HepG2 (cell line): Measurements from ENCODE around the gene KIF7. TPM values are rescaled to one million over a fixed set of nuclear protein-coding genes. Genes with fewer than 3 reads are reported as not detected.
A peak's percentile ranks its signal among the peaks of the same experiment; 100 is the strongest.

ENCODE experiments used
- ATAC-seq: fragments of 200-7000 bp; cut with Tn5 transposase; 3 replicates; pipeline ENCODE4 v1.9.1; 2020; ENCODE audit warnings: mild to moderate bottlenecking, moderate library complexity
- Bru-seq: library from RNA; stranded (reverse); fragments of 400-500 nt; gene quantifications from one replicate; lab custom pipeline; 2021; lab: Mats Ljungman, UMichigan
- BruChase-seq, 2 experiments: library from RNA; stranded (reverse); fragments of 400-500 nt; gene quantifications; one replicate each; lab custom pipeline; 2021; lab: Mats Ljungman, UMichigan
- BruUV-seq: library from RNA; stranded (reverse); fragments of 400-500 nt; replicated peaks from 2 replicates; lab custom pipeline; 2021; lab: Mats Ljungman, UMichigan
- CTCF ChIA-PET: fragments of 300-600 bp; formaldehyde crosslinking; extraction: SDS; loops from one replicate; lab custom pipeline; 2021; ENCODE audit warnings: low total read pairs, inconsistent platforms, low intra/inter-chr PET ratio; lab: Yijun Ruan, JAX
- POLR2A ChIA-PET: fragments of 350-600 bp; sonication (Branson Sonifier 250); formaldehyde crosslinking; loops from one replicate; lab custom pipeline; 2020; ENCODE audit warnings: antibody characterized with exemption, inconsistent platforms; lab: Yijun Ruan, JAX
- DNase-seq: peaks from one replicate; pipeline ENCODE4 v3.0.0-alpha.2; 2015; ENCODE audit warnings: low spot score
- FAIRE-seq: peaks from 3 replicates; lab custom pipeline; 2011; peaks lifted over from hg19 to GRCh38; lab: Jason Lieb, UNC
- H2AFZ ChIP-seq: one replicate; pipeline ENCODE4 v1.6.1; 2011; ENCODE audit warnings: low read length, inconsistent platforms
- H3K27ac ChIP-seq: fragments of 300-600 bp; 3 replicates; pipeline ENCODE4 v1.8.0; 2011; ENCODE audit warnings: mixed run types, mild to moderate bottlenecking, mixed read lengths, low read length, inconsistent platforms; ENCODE audit not compliant: insufficient read depth; ENCODE audit errors: extremely low read length
- H3K27me3 ChIP-seq, 2 experiments: fragments of 200-600 bp in 1 of 2; 2 replicates in 1 of 2; 3 replicates in 1 of 2; pipeline versions ENCODE4 v1.6.0 to v1.8.0; 2011; ENCODE audit warnings: low read length in 2 of 2, mild to moderate bottlenecking in 2 of 2, moderate library complexity in 2 of 2, inconsistent platforms in 1 of 2; ENCODE audit not compliant: insufficient read depth in 2 of 2, control insufficient read depth in 1 of 2
- H3K36me3 ChIP-seq, 2 experiments: fragments of 200-600 bp in 1 of 2; replicated peaks in 1 of 2; 2 replicates in 1 of 2; 3 replicates in 1 of 2; pipeline versions ENCODE4 v1.5.1 to v1.8.0; 2011; ENCODE audit warnings: low read length in 2 of 2, inconsistent platforms in 1 of 2; ENCODE audit not compliant: insufficient read depth in 2 of 2, control insufficient read depth in 1 of 2
- H3K4me1 ChIP-seq: 2 replicates; pipeline ENCODE4 v1.5.1; 2012; ENCODE audit warnings: low read length, inconsistent platforms; ENCODE audit not compliant: insufficient read depth
- H3K4me2 ChIP-seq: 2 replicates; pipeline ENCODE4 v1.6.0; 2011; ENCODE audit warnings: low read depth, low read length, inconsistent platforms
- H3K4me3 ChIP-seq, 3 experiments: fragments of 200-600 bp in 1 of 3; sonication (generic), shearing (Covaris generic) in 1 of 3; replicated peaks in 1 of 3; 2 replicates each; pipeline ENCODE4 v1.5.1; 2011 to 2016; ENCODE audit warnings: low read length in 3 of 3, inconsistent platforms in 2 of 3, low read depth in 2 of 3, mild to moderate bottlenecking in 2 of 3, control low read depth in 1 of 3, mixed read lengths in 1 of 3; ENCODE audit not compliant: insufficient read depth in 1 of 3
- H3K79me2 ChIP-seq: one replicate; pipeline ENCODE4 v1.6.1; 2011; ENCODE audit warnings: low read length, inconsistent platforms; ENCODE audit not compliant: insufficient read depth
- H3K9ac ChIP-seq: 2 replicates; pipeline ENCODE4 v1.6.0; 2011; ENCODE audit warnings: mild to moderate bottlenecking, low read depth, low read length, inconsistent platforms; ENCODE audit not compliant: insufficient read depth
- H3K9me3 ChIP-seq: 2 replicates; pipeline ENCODE4 v1.5.1; 2012; ENCODE audit warnings: mild to moderate bottlenecking, low read length
- H4K20me1 ChIP-seq: 2 replicates; pipeline ENCODE4 v1.6.0; 2011; ENCODE audit warnings: inconsistent platforms, mild to moderate bottlenecking, low read length, moderate library complexity; ENCODE audit not compliant: insufficient read depth
- HMGXB4 ChIP-seq, 2 experiments: sonication (generic) in 1 of 2; formaldehyde crosslinking in 1 of 2; IDR thresholded peaks; 2 replicates each; pipeline versions ENCODE4 v1.4.0 to v1.6.1; 2018 to 2020; ENCODE audit warnings: missing genetic modification reagents in 2 of 2, borderline replicate concordance in 1 of 2, low read depth in 1 of 2, mild to moderate bottlenecking in 1 of 2, missing biosample characterization in 1 of 2
- HOXA9 ChIP-seq: sonication (generic); formaldehyde crosslinking; IDR thresholded peaks from 2 replicates; pipeline ENCODE4 v1.8.1; 2022; ENCODE audit warnings: missing genetic modification reagents, mild to moderate bottlenecking, moderate library complexity, borderline replicate concordance
- TBX2 ChIP-seq: sonication (generic); formaldehyde crosslinking; IDR thresholded peaks from 2 replicates; pipeline ENCODE4 v1.5.0; 2020; ENCODE audit warnings: missing genetic modification reagents, mild to moderate bottlenecking, borderline replicate concordance
- ZNF180 ChIP-seq: sonication (generic); formaldehyde crosslinking; IDR thresholded peaks from 2 replicates; pipeline ENCODE4 v1.4.0; 2020; ENCODE audit warnings: low read depth, missing genetic modification reagents, borderline replicate concordance
- ZNF282 ChIP-seq: fragments of 450-650 bp; IDR thresholded peaks from 2 replicates; pipeline ENCODE4 v1.6.1; 2018; ENCODE audit not compliant: partially characterized antibody
- ZNF317 ChIP-seq: sonication (generic); formaldehyde crosslinking; IDR thresholded peaks from 2 replicates; pipeline ENCODE4 v1.5.0; 2020; ENCODE audit warnings: mild to moderate bottlenecking, missing genetic modification reagents
- ZNF335 ChIP-seq: sonication (generic); formaldehyde crosslinking; IDR thresholded peaks from 2 replicates; pipeline ENCODE4 v1.4.0; 2020; ENCODE audit warnings: missing genetic modification reagents
- ZNF580 ChIP-seq: IDR thresholded peaks from 2 replicates; pipeline ENCODE4 v1.6.1; 2016; ENCODE audit warnings: low read depth, borderline replicate concordance
- ZNF777 ChIP-seq: sonication (generic); formaldehyde crosslinking; IDR thresholded peaks from 2 replicates; pipeline ENCODE4 v1.4.0; 2020; ENCODE audit warnings: missing genetic modification reagents
- WGBS: methylation state at CpG from one replicate; pipeline ENCODE4 v1.1.6; 2017; ENCODE audit warnings: low lambda C conversion rate; 5-methylcytosine and 5-hydroxymethylcytosine counted together
- in situ Hi-C: cut with HindIII; loops from 2 replicates; pipeline ENCODE4 v1.10.0; 2017; ENCODE audit warnings: low pct_unique_long_range_greater_than_20kb; ENCODE audit not compliant: extremely low pct_ligation_motif_present
- intact Hi-C: fragments of 100-400 bp; cut with micrococcal nuclease; formaldehyde crosslinking; loops from one replicate; pipeline ENCODE4 v1.10.0; 2022; ENCODE audit not compliant: unreplicated experiment
- long read RNA-seq, 2 experiments: library from RNA in 1 of 2; library from polyadenylated mRNA in 1 of 2; stranded (forward) in 1 of 2; unstranded in 1 of 2; transcript quantifications; one replicate each; pipeline ENCODE4 v2.0.0, GENCODE V29; 2019 to 2022
- polyA minus RNA-seq, 3 experiments: library from RNA; depleted of rRNA, polyadenylated mRNA; stranded (reverse); fragments of >200 nt; gene quantifications; 2 replicates each; pipeline ENCODE4 v1.2.3, GENCODE V29; 2011; ENCODE audit warnings: low replicate concordance in 1 of 3
- polyA plus RNA-seq, 8 experiments: library from polyadenylated mRNA; depleted of rRNA in 3 of 8; stranded (reverse) in 7 of 8; unstranded in 1 of 8; fragments of >200 nt; fragmentation: Illumina TruSeq in 4 of 8; extraction: Trizol in 4 of 8; gene quantifications; 2 replicates each; pipeline versions ENCODE4 v1.2.1 to v1.2.3, GENCODE V29; 2011 to 2016; ENCODE audit warnings: low read depth in 4 of 8, missing spikeins in 1 of 8, mixed read lengths in 1 of 8; ENCODE audit not compliant: insufficient read depth in 1 of 8
- total RNA-seq, 5 experiments: library from RNA; depleted of rRNA; stranded (reverse); fragments of >200 nt; fragmentation: Illumina TruSeq; extraction: Trizol; gene quantifications; 2 replicates each; pipeline ENCODE4 v1.2.3, GENCODE V29; 2016; ENCODE audit warnings: low read depth in 1 of 5
- TF ChIP-seq, protein P1 (sequence below): sonication (generic); formaldehyde crosslinking; IDR thresholded peaks from 2 replicates; pipeline ENCODE4 v1.4.0; 2020; ENCODE audit warnings: missing genetic modification reagents
- TF ChIP-seq, protein P2 (sequence below): sonication (generic); formaldehyde crosslinking; IDR thresholded peaks from 2 replicates; pipeline ENCODE4 v1.4.0; 2020; ENCODE audit warnings: mild to moderate bottlenecking, missing genetic modification reagents

KIF7 gene
- total RNA-seq (2016; rRNA removed; fragmentation: Illumina TruSeq; extraction: Trizol): 4.4 and 6.2 TPM in 2 replicates
- 0.26 and 0.40 TPM in 2 replicates for total RNA-seq (2016; cell fraction: cytosol; rRNA removed; fragmentation: Illumina TruSeq; extraction: Trizol; ENCODE audit: low read depth)
- 3.6 and 6.7 TPM in 2 replicates for total RNA-seq (2016; cell fraction: insoluble cytoplasmic fraction; rRNA removed; fragmentation: Illumina TruSeq; extraction: Trizol)
- 0.65 and 0.86 TPM in 2 replicates for total RNA-seq (2016; cell fraction: membrane; rRNA removed; fragmentation: Illumina TruSeq; extraction: Trizol)
- 4.7 and 7.0 TPM in 2 replicates for total RNA-seq (2016; cell fraction: nucleus; rRNA removed; fragmentation: Illumina TruSeq; extraction: Trizol)
- polyA plus RNA-seq (2011; rRNA removed): 1.5 and 2.2 TPM in 2 replicates
- polyA plus RNA-seq (2011; cell fraction: cytosol; rRNA removed): 1.0 and 1.3 TPM in 2 replicates
- polyA plus RNA-seq (2011; cell fraction: nucleus; rRNA removed): 7.0 and 11.6 TPM in 2 replicates
- 1.1 and 1.2 TPM in 2 replicates for polyA plus RNA-seq (2012)
- 0.14 and 0.16 TPM in 2 replicates for polyA plus RNA-seq (2016; cell fraction: cytosol; fragmentation: Illumina TruSeq; extraction: Trizol; ENCODE audit: low read depth)
- 3.4 and 4.0 TPM in 2 replicates for polyA plus RNA-seq (2016; cell fraction: insoluble cytoplasmic fraction; fragmentation: Illumina TruSeq; extraction: Trizol; ENCODE audit: low read depth)
- 0.29 and 0.38 TPM in 2 replicates for polyA plus RNA-seq (2016; cell fraction: membrane; fragmentation: Illumina TruSeq; extraction: Trizol; ENCODE audit: low read depth)
- 12.8 and 16.5 TPM in 2 replicates for polyA plus RNA-seq (2016; cell fraction: nucleus; fragmentation: Illumina TruSeq; extraction: Trizol; ENCODE audit: insufficient read depth, low read depth)
- polyA minus RNA-seq (2011; rRNA and poly(A)+ RNA removed; ENCODE audit: low replicate concordance): 0.21 and 4.1 TPM in 2 replicates
- polyA minus RNA-seq (2011; cell fraction: cytosol; rRNA and poly(A)+ RNA removed): 0.89 and 1.2 TPM in 2 replicates
- polyA minus RNA-seq (2011; cell fraction: nucleus; rRNA and poly(A)+ RNA removed): 3.3 and 3.5 TPM in 2 replicates
- percentile 50 among the genes with signal in this experiment for Bru-seq, nascent RNA
- BruChase-seq, experiment 1, labeled RNA remaining after a 6-hour chase: percentile 54 among the genes with signal in this experiment
- BruChase-seq, experiment 2, labeled RNA remaining after a 2-hour chase: percentile 55 among the genes with signal in this experiment
- long read RNA-seq, experiment 1, partial matches to known transcripts: 1 of 3 reads
- long read RNA-seq, experiment 1, other reads (novel, unspliced or antisense): 1 of 3 reads
- long read RNA-seq, experiment 2, partial matches to known transcripts: 3 of 11 reads
- long read RNA-seq, experiment 2, other reads (novel, unspliced or antisense): 8 of 11 reads

DNA sequence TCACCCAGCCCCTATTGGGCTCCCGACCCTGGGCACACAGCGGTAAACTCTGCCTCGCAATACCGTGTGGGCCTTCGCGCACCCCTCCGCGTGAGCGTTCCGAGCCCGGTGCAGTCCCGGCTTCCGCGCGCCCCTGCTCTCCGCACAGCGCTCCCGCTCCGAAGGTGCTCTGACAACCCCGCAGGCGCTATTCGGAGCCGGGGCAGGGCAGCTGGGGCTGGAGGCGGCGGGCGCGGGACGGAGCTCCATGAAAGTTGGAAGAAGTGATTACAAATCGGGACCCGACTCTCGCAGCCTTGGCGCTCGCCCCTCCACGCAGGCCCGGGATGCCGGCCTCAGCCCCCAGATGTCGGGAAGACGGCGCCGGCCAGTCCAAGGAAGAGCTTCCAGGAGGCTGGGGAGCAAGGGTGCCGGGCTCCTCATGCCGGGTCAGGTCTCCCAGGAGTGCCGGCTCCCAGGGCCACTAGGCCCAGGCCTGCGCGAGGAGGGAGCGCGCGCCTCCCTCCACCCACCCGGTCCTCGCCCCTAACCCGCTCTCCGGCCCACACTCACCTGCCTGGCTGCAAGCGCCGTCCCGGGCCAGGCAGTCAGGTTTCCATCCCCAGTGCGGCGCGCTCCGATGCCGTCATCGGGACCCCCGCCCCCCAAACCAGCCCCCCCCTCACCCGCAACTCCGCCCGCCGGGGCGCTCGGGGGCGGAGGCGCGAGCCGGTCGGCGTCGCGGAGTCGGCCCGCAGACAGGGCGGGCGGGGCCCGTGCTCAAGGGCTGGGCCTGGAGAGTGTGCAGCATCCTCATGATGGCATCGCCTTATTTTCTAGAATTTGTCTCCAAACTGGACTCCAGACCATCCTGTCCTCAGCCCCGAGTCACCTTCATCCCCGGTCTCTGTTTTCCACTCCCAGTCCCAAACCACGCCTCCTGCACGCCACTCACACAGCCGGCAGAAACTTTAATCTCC is at the start of gene KIF7:
Gene KIF7 (minus strand): TSS at position 621 of the 959 bp plus-strand sequence. CDS start 2,537 bp downstream, outside the sequence.
- H4K20me1 ChIP-seq: no peaks in the 10 kb centered on the region
- H3K4me2 ChIP-seq: peak within 1 kb of the TSS; percentile 100
- peak; percentile 86 for ATAC-seq
- FAIRE-seq: no peak
- H3K27ac ChIP-seq: no peak within 1 kb of the TSS
- in situ Hi-C loops (no loop called here), intact Hi-C loops (no loop called here)
- no peaks in the 10 kb centered on the region for H3K79me2 ChIP-seq
- ChIA-PET CTCF (no interaction called here), POLR2A (interaction anchor here (1.0 kb wide), 1 partner anchor 10 kb away, joined by 3 read pairs; no protein-coding TSS in a partner anchor)
- no peaks in the 10 kb centered on the region for H3K36me3 ChIP-seq
- H3K4me3 ChIP-seq: peak within 1 kb of the TSS; percentile 66 to 97 (median 85)
- TSS peak; percentile 66 for BruUV-seq
- H3K4me1 ChIP-seq: peaks cover 31% of the 10 kb centered on the region
- peaks cover 0 to 2% of the 10 kb centered on the region in 2 experiments; a peak in 1 of 5 replicates for H3K27me3 ChIP-seq
- H3K9me3 ChIP-seq: no peaks in the 10 kb centered on the region
- H3K9ac ChIP-seq: peak within 1 kb of the TSS; percentile 60
- peak; percentile 32 for DNase-seq
- no peak within 1 kb of the TSS for H2AFZ ChIP-seq
- 2% methylated on average over 42 of the region's 87 CpGs for WGBS
- TF ChIP-seq ZNF580: no peak
- 0 out of 2 replicates have a peak, but pooled peaks have one; percentile 46 for TF ChIP-seq TBX2 (CRISPR knock-in tag)
- no peak for TF ChIP-seq HOXA9 (CRISPR knock-in tag)
- TF ChIP-seq ZNF282: no peak
- TF ChIP-seq ZNF317: 0 out of 2 replicates have a peak, but pooled peaks have one; percentile 54
- TF ChIP-seq, protein P1, sequence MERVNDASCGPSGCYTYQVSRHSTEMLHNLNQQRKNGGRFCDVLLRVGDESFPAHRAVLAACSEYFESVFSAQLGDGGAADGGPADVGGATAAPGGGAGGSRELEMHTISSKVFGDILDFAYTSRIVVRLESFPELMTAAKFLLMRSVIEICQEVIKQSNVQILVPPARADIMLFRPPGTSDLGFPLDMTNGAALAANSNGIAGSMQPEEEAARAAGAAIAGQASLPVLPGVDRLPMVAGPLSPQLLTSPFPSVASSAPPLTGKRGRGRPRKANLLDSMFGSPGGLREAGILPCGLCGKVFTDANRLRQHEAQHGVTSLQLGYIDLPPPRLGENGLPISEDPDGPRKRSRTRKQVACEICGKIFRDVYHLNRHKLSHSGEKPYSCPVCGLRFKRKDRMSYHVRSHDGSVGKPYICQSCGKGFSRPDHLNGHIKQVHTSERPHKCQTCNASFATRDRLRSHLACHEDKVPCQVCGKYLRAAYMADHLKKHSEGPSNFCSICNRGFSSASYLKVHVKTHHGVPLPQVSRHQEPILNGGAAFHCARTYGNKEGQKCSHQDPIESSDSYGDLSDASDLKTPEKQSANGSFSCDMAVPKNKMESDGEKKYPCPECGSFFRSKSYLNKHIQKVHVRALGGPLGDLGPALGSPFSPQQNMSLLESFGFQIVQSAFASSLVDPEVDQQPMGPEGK (CRISPR knock-in tag): peak; percentile 96
- TF ChIP-seq, protein P2, sequence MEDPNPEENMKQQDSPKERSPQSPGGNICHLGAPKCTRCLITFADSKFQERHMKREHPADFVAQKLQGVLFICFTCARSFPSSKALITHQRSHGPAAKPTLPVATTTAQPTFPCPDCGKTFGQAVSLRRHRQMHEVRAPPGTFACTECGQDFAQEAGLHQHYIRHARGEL: 0 out of 2 replicates have a peak, but pooled peaks have one; percentile 55
- TF ChIP-seq ZNF335: no peak
- no peak for TF ChIP-seq ZNF180 (CRISPR knock-in tag)
- peak in 1 of 2 experiments; percentile 17; a peak in 1 of 4 replicates for TF ChIP-seq HMGXB4 (CRISPR knock-in tag; IDR thresholded peaks at IDR 0.05; ENCODE audit: borderline replicate concordance in 1 of 2, low read depth in 1 of 2)
- 0 out of 2 replicates have a peak, but pooled peaks have one; percentile 36 for TF ChIP-seq ZNF777 (CRISPR knock-in tag)
